ENCODE measurements around the gene KCND3.

The KCND3 gene

DNA sequence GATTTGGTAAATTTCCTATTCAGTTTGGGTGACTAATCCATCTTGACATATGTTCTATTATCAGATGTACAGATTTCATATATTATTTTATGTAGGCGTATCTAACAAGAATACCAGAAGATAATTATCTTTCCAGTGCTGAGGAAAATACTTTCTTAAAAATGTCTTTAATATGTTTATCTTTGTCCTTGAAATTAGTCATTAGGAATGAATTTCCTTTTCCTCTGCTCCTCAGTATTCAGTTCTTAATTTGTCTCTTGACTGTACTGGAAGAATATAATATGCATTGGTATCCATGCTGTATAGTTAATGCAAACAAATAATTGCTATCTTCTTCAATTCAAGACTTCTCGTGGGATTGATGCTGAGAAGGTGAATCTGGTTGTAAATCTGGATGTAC, 227.1 kb downstream of the KCND3 start:
- Mint-ChIP-seq H3K27ac (no peak overlapping the region), H3K27me3 (ENCODE audit: low read depth) (no peaks in the 10 kb centered on the region), H3K4me1 (ENCODE audit: low read depth) (peaks cover 14% of the 10 kb centered on the region)

DNA sequence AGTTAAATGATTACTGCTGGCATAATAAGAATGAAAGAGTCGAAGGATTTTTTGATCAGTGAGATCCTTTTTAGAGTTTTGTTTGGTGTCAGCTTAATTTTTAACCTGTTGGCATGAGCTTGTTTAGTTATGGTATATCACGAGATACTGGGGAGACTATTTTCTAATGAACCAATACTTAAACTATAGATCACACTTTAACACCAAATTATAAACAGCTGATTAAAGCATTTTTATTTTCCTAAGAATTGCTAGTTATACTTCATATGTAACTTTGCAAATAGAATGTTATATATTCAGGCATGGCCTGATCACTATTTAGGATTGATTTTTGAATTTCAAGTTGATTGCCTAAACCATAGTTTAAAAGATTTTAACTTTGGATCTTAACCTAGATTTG, 227.8 kb downstream of the KCND3 start:
- Mint-ChIP-seq H3K4me1 (ENCODE audit: low read depth) (peaks cover 20% of the 10 kb centered on the region), H3K4me3 (no peak overlapping the region), H3K27ac (no peak overlapping the region), H3K36me3 (ENCODE audit: low read depth) (peaks cover 46% of the 10 kb centered on the region), H3K27me3 (ENCODE audit: low read depth) (no peaks in the 10 kb centered on the region), H3K9me3 (no peaks in the 10 kb centered on the region)

More for the DNA sequence above, 227.1 kb downstream of the KCND3 start:
- H3K4me3 Mint-ChIP-seq: no peak overlapping the region
- peaks cover 50% of the 10 kb centered on the region for H3K36me3 Mint-ChIP-seq (ENCODE audit: low read depth)
- no peaks in the 10 kb centered on the region for H3K9me3 Mint-ChIP-seq

DNA sequence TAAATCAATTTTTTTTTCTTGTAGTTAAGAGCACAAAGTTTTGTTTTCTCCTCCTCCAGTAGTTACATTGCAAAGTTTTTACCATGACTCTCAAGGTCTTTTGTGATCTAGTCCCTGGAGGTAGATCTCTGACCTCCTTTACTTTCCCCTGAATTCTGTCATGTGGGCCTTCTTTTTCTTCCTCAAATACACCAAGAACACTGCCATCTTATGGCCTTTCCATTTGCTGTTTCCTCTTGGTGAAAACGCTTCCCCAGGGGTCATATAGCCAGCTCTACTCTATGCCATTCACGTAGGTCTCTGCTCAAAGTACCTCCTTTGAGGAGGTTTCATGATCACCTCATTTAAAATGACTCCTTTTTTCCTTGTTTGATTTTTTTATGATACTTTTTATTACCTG, 231.1 kb downstream of the KCND3 start:
- peaks cover 26% of the 10 kb centered on the region for H3K36me3 Mint-ChIP-seq (ENCODE audit: low read depth)
- H3K4me3 Mint-ChIP-seq: peak overlapping the region; percentile 36
- H3K27me3 Mint-ChIP-seq (ENCODE audit: low read depth): peaks cover 5% of the 10 kb centered on the region
- peaks cover 26% of the 10 kb centered on the region for H3K4me1 Mint-ChIP-seq (ENCODE audit: low read depth)
- peak overlapping the region; percentile 23 for H3K27ac Mint-ChIP-seq
- no peaks in the 10 kb centered on the region for H3K9me3 Mint-ChIP-seq

DNA sequence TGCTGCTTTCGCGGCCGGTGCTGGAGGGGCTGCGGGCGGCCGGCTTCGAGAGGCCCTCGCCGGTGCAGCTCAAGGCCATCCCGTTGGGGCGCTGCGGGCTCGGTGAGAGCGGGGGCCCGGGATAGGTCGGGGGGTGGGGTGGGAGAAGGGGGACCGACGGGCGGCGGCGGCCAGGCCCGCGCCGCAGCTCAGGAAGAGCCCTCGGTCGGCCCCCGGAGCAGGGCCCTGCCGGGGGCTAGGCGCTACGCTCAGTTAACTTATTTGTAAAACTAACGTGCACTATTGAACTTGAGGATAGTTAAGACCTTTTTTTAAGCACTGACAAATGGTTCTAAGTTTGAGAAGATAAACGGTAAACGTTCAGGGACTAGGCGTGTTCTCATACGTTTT, 233.3 kb downstream of the KCND3 start:
- Mint-ChIP-seq H3K4me3 (peak overlapping the region; percentile 89), H3K9me3 (no peaks in the 10 kb centered on the region), H3K4me1 (ENCODE audit: low read depth) (peaks cover 30% of the 10 kb centered on the region), H3K27ac (peak overlapping the region; percentile 99), H3K27me3 (ENCODE audit: low read depth) (peaks cover 18% of the 10 kb centered on the region), H3K36me3 (ENCODE audit: low read depth) (peaks cover 13% of the 10 kb centered on the region)

DNA sequence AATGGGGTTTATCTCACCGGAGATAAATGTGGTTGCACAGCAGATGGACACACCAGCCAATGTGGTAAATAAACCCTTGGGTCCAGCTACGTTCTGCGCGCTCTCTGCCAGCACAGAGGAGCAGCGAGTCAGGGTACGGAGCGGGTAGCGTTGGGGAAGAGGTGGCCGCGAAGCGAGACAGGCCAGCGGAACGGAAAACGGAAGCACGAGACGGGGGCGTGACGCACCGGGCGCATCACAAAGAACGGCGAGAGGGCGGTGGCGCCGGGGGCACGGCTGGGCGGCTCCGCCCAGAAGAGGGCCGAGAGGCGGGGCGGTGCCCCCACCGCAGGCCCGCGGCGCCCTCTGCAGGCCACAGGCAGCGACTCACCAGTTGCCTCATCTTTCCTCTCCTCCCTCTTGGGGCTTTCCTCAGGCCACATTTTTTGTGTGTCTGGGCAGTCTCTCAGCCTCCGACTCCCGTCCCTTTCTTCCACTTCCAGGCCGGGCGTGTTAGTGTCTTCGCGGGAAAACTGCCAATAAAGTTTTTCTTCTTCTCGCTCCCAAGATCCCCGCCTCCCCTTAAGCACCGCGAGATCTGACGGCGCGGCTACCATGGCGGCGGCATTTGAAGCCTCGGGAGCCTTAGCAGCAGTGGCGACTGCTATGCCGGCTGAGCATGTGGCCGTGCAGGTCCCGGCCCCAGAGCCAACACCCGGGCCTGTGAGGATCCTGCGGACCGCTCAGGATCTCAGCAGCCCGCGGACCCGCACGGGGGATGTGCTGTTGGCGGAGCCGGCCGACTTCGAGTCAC, 233.9 kb downstream of the KCND3 start, which contains the start of gene DDX20:
TSS of gene DDX20 (plus strand) at position 571 of the 793 bp plus-strand sequence. CDS start at position 595, 24 bp downstream.
- Mint-ChIP-seq H3K27ac (peak within 1 kb of the TSS; percentile 99), H3K4me3 (peak within 1 kb of the TSS; percentile 89), H3K4me1 (ENCODE audit: low read depth) (peaks cover 30% of the 10 kb centered on the region), H3K9me3 (no peaks in the 10 kb centered on the region), H3K27me3 (ENCODE audit: low read depth) (peaks cover 24% of the 10 kb centered on the region), H3K36me3 (ENCODE audit: low read depth) (peaks cover 13% of the 10 kb centered on the region)

DNA sequence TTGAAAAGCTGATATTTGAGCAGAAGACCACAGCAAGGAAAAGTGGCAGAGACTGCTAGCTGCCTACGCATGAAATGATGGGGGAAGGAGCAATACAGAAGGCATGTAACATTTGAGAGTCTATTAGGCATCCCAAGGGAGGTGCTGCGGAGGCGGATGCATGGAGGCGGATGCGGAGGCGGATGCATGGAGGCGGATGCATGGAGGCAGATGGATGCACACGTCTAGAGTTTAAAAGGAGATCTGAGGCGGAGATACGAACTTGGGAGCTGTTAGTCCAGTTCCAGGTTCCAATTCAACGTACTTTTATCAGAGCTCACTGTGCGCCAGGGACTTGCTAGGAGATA, 234.5 kb downstream of the KCND3 start:
- H3K36me3 Mint-ChIP-seq (ENCODE audit: low read depth): peaks cover 10% of the 10 kb centered on the region
- H3K4me1 Mint-ChIP-seq (ENCODE audit: low read depth): peaks cover 27% of the 10 kb centered on the region
- peak overlapping the region; percentile 89 for H3K4me3 Mint-ChIP-seq
- no peaks in the 10 kb centered on the region for H3K9me3 Mint-ChIP-seq
- H3K27me3 Mint-ChIP-seq (ENCODE audit: low read depth): peaks cover 25% of the 10 kb centered on the region
- H3K27ac Mint-ChIP-seq: peak overlapping the region; percentile 90

DNA sequence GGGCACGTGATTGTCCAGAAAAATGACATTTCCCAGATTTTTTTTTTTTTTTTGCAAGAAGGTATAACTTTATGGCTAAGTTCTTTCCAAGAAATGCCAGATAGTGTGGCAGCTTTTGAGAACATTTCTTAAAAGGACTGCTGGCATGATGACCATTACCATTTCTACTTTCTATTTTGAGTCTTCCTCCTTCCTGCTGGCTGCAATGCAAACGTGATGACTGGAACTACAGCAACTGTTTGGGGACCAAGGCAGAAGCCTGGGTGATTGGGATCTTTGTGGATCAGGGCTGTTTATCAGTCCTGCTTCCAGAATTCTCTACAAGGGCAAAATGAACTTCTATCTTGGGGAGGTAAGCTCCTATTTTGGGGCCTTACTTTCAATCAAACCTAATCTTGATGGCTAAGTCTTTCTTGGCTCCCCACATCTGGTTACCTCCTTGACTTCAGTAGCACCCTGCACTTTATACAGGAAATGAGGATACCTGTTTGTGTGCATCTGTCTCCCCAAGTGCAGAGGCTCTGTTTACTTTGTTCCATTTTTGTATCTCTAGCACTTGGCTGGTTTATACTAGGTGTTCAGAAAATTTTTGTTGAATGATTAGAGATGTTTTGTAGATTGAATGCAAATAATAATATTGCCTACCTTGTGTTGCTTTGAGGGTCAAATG, 237.4 kb downstream of the KCND3 start:
- Mint-ChIP-seq H3K27me3 (ENCODE audit: low read depth) (peaks cover 30% of the 10 kb centered on the region), H3K36me3 (ENCODE audit: low read depth) (peaks cover 1% of the 10 kb centered on the region), H3K4me1 (ENCODE audit: low read depth) (peaks cover 20% of the 10 kb centered on the region), H3K9me3 (no peaks in the 10 kb centered on the region), H3K27ac (no peak overlapping the region), H3K4me3 (no peak overlapping the region)

DNA sequence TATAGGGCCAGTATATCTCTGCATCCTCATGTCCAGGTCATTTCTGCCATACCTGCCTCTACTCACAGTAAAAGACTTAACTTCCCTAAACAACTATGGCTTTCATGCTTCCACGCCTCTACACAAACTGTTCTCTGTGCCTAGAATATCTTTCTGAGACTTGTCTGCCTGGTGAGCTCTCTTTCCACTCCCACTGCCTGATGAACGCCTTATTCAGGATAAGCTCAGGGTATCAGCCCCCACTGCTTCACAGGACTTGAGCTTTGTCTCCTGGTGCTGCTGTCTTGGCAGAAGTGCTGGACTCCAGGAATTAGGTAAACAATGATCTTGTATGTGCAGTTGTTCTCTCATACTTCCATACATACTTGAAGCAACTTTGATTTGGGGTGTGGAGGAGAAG, 238.6 kb downstream of the KCND3 start:
- H3K36me3 Mint-ChIP-seq (ENCODE audit: low read depth): no peaks in the 10 kb centered on the region
- H3K4me1 Mint-ChIP-seq (ENCODE audit: low read depth): peaks cover 14% of the 10 kb centered on the region
- H3K9me3 Mint-ChIP-seq: no peaks in the 10 kb centered on the region
- no peak overlapping the region for H3K27ac Mint-ChIP-seq
- no peak overlapping the region for H3K4me3 Mint-ChIP-seq
- peaks cover 30% of the 10 kb centered on the region for H3K27me3 Mint-ChIP-seq (ENCODE audit: low read depth)

DNA sequence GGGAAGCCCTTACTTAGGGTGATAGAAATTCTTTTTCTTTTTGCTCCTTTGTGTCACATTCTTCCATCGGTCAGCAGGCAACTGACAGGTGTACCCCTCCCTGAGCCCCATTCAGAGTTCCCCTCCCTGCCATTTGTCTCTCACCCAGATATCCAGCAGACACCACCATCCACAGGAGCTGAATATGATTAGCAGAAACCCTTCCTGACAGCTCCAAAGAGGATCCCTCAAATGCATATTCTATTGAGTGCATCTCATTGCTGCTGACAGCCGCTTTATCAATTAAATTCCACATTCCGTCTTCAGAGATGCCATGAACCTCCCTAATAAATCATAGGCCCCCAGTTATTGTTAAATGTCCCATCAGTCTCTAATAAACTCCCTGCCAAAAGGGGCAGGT, 239.8 kb downstream of the KCND3 start:
- peaks cover 9% of the 10 kb centered on the region for H3K4me1 Mint-ChIP-seq (ENCODE audit: low read depth)
- H3K4me3 Mint-ChIP-seq: no peak overlapping the region
- H3K36me3 Mint-ChIP-seq (ENCODE audit: low read depth): no peaks in the 10 kb centered on the region
- no peak overlapping the region for H3K27ac Mint-ChIP-seq
- peaks cover 30% of the 10 kb centered on the region for H3K27me3 Mint-ChIP-seq (ENCODE audit: low read depth)
- no peaks in the 10 kb centered on the region for H3K9me3 Mint-ChIP-seq

DNA sequence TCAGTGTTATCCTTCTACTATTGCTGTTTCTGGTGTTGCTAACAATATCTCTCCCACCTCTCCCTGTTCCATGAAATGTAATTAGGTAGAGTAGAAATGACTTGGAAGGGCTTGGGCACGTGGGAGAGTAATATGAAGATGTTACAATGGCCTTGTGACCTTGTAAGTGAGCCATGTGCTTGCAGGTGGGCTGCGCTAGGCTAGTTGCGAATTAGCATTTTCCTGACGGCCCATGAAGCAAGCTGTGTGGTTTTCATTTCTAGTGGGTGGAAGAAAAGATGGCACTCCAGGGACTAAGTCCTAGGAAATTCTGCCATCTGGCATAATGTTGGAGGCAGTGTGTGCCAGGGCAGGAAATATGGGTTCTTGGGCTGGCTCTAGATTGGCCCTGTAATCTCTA, 241.5 kb downstream of the KCND3 start:
- Mint-ChIP-seq H3K27ac (no peak overlapping the region), H3K9me3 (no peaks in the 10 kb centered on the region), H3K36me3 (ENCODE audit: low read depth) (no peaks in the 10 kb centered on the region), H3K4me3 (no peak overlapping the region), H3K4me1 (ENCODE audit: low read depth) (peaks cover 6% of the 10 kb centered on the region), H3K27me3 (ENCODE audit: low read depth) (peaks cover 33% of the 10 kb centered on the region)

DNA sequence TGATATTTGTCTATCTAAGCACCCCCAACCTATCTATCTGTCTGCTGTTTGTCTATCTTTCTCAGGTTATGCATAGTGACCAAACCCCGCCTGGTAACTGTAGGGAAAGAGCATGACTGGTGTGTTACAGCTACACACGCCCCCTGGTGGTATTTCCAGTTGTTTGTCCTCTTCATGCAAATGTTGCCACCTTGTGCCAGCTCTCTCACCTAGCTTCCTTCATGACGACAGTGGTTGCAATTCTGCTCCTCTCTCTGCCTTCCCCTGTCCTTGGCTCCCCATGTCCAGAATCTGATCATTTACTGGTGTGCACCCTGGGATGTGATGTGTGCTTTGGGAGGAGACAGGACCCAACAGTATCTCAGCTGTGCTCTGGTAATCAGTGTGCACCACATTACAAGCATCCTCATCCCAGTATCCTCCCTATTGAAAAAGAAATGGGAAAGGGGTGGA, 242.2 kb downstream of the KCND3 start:
- no peak overlapping the region for H3K27ac Mint-ChIP-seq
- peaks cover 6% of the 10 kb centered on the region for H3K4me1 Mint-ChIP-seq (ENCODE audit: low read depth)
- no peak overlapping the region for H3K4me3 Mint-ChIP-seq
- peaks cover 37% of the 10 kb centered on the region for H3K27me3 Mint-ChIP-seq (ENCODE audit: low read depth)
- H3K9me3 Mint-ChIP-seq: no peaks in the 10 kb centered on the region
- H3K36me3 Mint-ChIP-seq (ENCODE audit: low read depth): no peaks in the 10 kb centered on the region

DNA sequence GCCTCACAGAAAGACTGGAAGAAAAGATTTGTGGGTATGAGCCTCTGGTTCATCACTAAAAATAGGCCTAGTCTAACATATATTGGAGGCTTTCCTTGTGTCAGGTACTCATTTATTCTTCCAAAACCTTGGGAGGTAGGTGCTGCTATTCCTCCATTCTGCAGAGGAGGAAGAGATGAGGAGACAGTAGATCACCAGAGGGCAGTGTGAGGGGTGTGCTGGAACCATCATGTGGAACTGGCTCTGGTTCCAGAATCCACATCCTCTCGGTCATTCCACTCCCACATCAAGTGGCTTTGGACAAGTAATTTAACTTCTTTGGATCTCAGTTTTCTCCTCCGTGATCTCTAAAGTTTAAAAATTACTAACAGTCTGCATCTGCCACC, 242.9 kb downstream of the KCND3 start:
- H3K27me3 Mint-ChIP-seq (ENCODE audit: low read depth): peaks cover 39% of the 10 kb centered on the region
- H3K36me3 Mint-ChIP-seq (ENCODE audit: low read depth): no peaks in the 10 kb centered on the region
- H3K27ac Mint-ChIP-seq: no peak overlapping the region
- H3K4me1 Mint-ChIP-seq (ENCODE audit: low read depth): peaks cover 4% of the 10 kb centered on the region
- no peaks in the 10 kb centered on the region for H3K9me3 Mint-ChIP-seq
- H3K4me3 Mint-ChIP-seq: no peak overlapping the region

DNA sequence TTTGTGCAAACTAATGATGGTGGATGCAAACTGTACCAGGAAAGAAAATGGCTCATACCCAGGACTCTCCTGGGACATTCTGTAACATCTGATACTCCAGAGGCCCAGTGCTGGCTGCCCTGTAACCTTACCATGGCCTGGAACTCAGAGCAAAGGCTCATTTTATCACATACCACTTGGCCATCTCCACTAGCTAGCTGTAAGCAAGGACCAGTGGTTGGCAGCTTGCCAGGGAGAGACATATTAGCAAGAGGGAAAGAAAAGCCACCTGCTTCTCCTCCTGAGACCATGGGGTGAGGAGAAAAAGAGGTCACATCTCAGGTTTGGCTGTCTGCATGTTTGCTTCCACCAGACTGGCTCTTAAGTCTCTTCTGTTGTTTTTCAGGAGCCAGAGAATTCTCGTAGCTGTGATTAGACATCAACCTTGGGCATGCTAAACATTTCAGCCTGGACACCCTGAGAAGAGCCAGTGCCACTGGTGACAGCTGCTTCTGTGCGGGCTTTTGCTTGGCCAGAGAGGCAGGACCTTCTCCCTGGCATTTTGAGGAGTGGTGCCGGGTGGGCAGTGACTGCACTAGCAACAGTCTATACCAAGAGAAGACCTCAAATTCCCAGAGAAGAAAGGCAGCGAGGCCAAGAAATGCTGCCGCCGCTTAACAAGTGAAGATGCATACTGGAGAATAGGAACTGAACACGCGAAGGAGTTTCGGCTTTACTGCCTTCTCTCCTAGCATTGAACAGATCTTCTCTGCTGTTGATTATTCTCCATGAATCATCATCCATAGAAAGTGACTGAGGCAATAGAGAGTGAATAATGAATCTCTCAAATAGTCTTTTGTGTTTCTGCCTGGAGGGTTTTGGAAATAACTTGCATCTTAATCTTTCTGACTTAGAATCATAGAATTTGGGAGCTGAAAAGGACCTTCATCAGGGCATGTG, 243.5 kb downstream of the KCND3 start:
- Mint-ChIP-seq H3K4me3 (no peak overlapping the region), H3K9me3 (no peaks in the 10 kb centered on the region), H3K27me3 (ENCODE audit: low read depth) (peaks cover 39% of the 10 kb centered on the region), H3K4me1 (ENCODE audit: low read depth) (peaks cover 5% of the 10 kb centered on the region), H3K36me3 (ENCODE audit: low read depth) (no peaks in the 10 kb centered on the region), H3K27ac (no peak overlapping the region)

DNA sequence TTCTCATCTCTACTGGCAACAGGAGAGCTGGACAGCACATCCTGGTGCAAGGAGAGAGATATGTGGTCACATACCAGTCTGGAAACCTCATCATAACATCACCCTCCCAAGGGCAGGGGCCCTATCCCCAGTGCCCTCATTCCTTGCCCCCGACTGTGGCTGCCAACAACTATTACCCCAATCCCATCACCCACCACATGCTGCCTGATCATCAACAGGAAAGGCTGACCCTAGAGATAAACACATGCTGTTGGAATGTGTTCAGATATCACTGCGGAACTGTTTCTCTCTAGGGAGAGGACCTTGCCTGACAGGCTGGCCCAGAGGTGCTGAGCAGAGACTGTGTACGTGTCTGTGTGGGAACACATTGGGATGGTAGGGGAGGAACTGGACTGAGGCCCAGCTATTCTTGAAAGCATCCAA, 245.8 kb downstream of the KCND3 start:
- no peak overlapping the region for H3K4me3 Mint-ChIP-seq
- peaks cover 17% of the 10 kb centered on the region for H3K4me1 Mint-ChIP-seq (ENCODE audit: low read depth)
- no peaks in the 10 kb centered on the region for H3K36me3 Mint-ChIP-seq (ENCODE audit: low read depth)
- H3K27ac Mint-ChIP-seq: no peak overlapping the region
- peaks cover 45% of the 10 kb centered on the region for H3K27me3 Mint-ChIP-seq (ENCODE audit: low read depth)
- no peaks in the 10 kb centered on the region for H3K9me3 Mint-ChIP-seq
